WTC11 (cell line): Measurements from ENCODE around the gene ALMS1. TPM values are rescaled to one million over a fixed set of nuclear protein-coding genes. Genes with fewer than 3 reads are reported as not detected.
"Not testable (repeated sequence)": the region's sequence is repeated elsewhere in the genome, so short reads cannot be mapped to it uniquely, and the experiment has no call there.

Experiments used
- ATAC-seq: fragments of 200-7000 bp; cut with Tn5 transposase; 2 replicates; pipeline ENCODE4 v1.10.0; 2021; ENCODE audit warnings: mild to moderate bottlenecking, moderate library complexity
- CTCF ChIA-PET: fragments of 300-600 bp; sonication (Branson Sonifier 250); formaldehyde crosslinking; loops from one replicate; lab custom pipeline; 2021; ENCODE audit warnings: antibody characterized with exemption; lab: Charles Lee
- POLR2A ChIA-PET: fragments of 350-600 bp; sonication (Branson Sonifier 250); formaldehyde crosslinking; loops from one replicate; lab custom pipeline; 2021; ENCODE audit warnings: antibody characterized with exemption; lab: Charles Lee
- DNase-seq: peaks from one replicate; pipeline ENCODE4 v3.0.0; 2021; ENCODE audit warnings: low spot score
- H3K27ac Mint-ChIP-seq: 2 replicates; pipeline ENCODE4 v1.8.0; 2021; ENCODE audit warnings: mixed read lengths
- H3K27me3 Mint-ChIP-seq: 2 replicates; pipeline ENCODE4 v1.8.0; 2021; ENCODE audit warnings: low read depth, mild to moderate bottlenecking, moderate library complexity, mixed read lengths
- H3K36me3 Mint-ChIP-seq: 2 replicates; pipeline ENCODE4 v1.8.0; 2021; ENCODE audit warnings: mixed read lengths
- H3K4me1 Mint-ChIP-seq: 2 replicates; pipeline ENCODE4 v1.8.0; 2022; ENCODE audit warnings: mixed read lengths
- H3K4me3 Mint-ChIP-seq: 2 replicates; pipeline ENCODE4 v1.8.0; 2021; ENCODE audit warnings: mild to moderate bottlenecking, moderate library complexity, mixed read lengths
- H3K9me3 Mint-ChIP-seq: 2 replicates; pipeline ENCODE4 v1.8.0; 2021; ENCODE audit warnings: mixed read lengths
- CREB1 ChIP-seq: sonication (generic); formaldehyde crosslinking; IDR thresholded peaks from 2 replicates; pipeline ENCODE4 v1.8.0; 2023; ENCODE audit warnings: mild to moderate bottlenecking, missing genetic modification reagents
- ESRRA ChIP-seq: sonication (generic); formaldehyde crosslinking; IDR thresholded peaks from 2 replicates; pipeline ENCODE4 v1.8.1; 2022; ENCODE audit warnings: mild to moderate bottlenecking, missing genetic modification reagents, borderline replicate concordance
- FOXJ3 ChIP-seq: sonication (generic); formaldehyde crosslinking; IDR thresholded peaks from 2 replicates; pipeline ENCODE4 v1.9.0; 2021; ENCODE audit warnings: missing genetic modification reagents, mild to moderate bottlenecking, borderline replicate concordance
- FOXK1 ChIP-seq: sonication (generic); formaldehyde crosslinking; IDR thresholded peaks from 2 replicates; pipeline ENCODE4 v1.8.0; 2022; ENCODE audit warnings: mild to moderate bottlenecking, moderate library complexity, missing genetic modification reagents
- FOXP1 ChIP-seq: sonication (generic); formaldehyde crosslinking; IDR thresholded peaks from 2 replicates; pipeline ENCODE4 v1.8.0; 2022; ENCODE audit warnings: missing genetic modification reagents, mild to moderate bottlenecking, moderate library complexity, borderline replicate concordance
- GABPB1 ChIP-seq: sonication (generic); formaldehyde crosslinking; IDR thresholded peaks from 2 replicates; pipeline ENCODE4 v1.8.1; 2023; ENCODE audit warnings: mild to moderate bottlenecking, missing genetic modification reagents
- JAZF1 ChIP-seq: fragments of 250-450 bp; sonication (Bioruptor Pico); IDR thresholded peaks from 2 replicates; pipeline ENCODE4 v1.9.0; 2021; ENCODE audit warnings: moderate library complexity, mild to moderate bottlenecking, inconsistent platforms
- JUN ChIP-seq: sonication (generic); formaldehyde crosslinking; IDR thresholded peaks from 2 replicates; pipeline ENCODE4 v1.8.0; 2023; ENCODE audit warnings: mild to moderate bottlenecking, missing genetic modification reagents
- NFYB ChIP-seq: sonication (generic); formaldehyde crosslinking; conservative IDR thresholded peaks from 2 replicates; pipeline ENCODE4 v1.8.0; 2022; ENCODE audit warnings: low read depth, missing genetic modification reagents
- RELA ChIP-seq: sonication (generic); formaldehyde crosslinking; IDR thresholded peaks from 2 replicates; pipeline ENCODE4 v1.8.1; 2022; ENCODE audit warnings: missing genetic modification reagents, mild to moderate bottlenecking, borderline replicate concordance
- RORB ChIP-seq: fragments of 250-450 bp; sonication (Bioruptor Pico); IDR thresholded peaks from 2 replicates; pipeline ENCODE4 v1.9.0; 2021; ENCODE audit warnings: mild to moderate bottlenecking
- ZBTB21 ChIP-seq: sonication (generic); formaldehyde crosslinking; IDR thresholded peaks from 2 replicates; pipeline ENCODE4 v1.8.1; 2023; ENCODE audit warnings: mild to moderate bottlenecking, missing genetic modification reagents, borderline replicate concordance
- ZNF121 ChIP-seq: sonication (generic); formaldehyde crosslinking; IDR thresholded peaks from 2 replicates; pipeline ENCODE4 v1.8.0; 2023; ENCODE audit warnings: missing genetic modification reagents
- ZNF219 ChIP-seq: sonication (generic); formaldehyde crosslinking; IDR thresholded peaks from 2 replicates; pipeline ENCODE4 v1.8.0; 2023; ENCODE audit warnings: missing genetic modification reagents, mild to moderate bottlenecking, borderline replicate concordance
- ZNF232 ChIP-seq: sonication (generic); formaldehyde crosslinking; IDR thresholded peaks from 2 replicates; pipeline ENCODE4 v1.8.0; 2022; ENCODE audit warnings: mild to moderate bottlenecking, missing genetic modification reagents
- ZNF263 ChIP-seq: sonication (generic); formaldehyde crosslinking; IDR thresholded peaks from 2 replicates; pipeline ENCODE4 v1.8.1; 2022; ENCODE audit warnings: low read depth, mild to moderate bottlenecking, moderate library complexity, missing genetic modification reagents
- ZNF423 ChIP-seq: fragments of 250-450 bp; sonication (Bioruptor Pico); IDR thresholded peaks from 2 replicates; pipeline ENCODE4 v2.1.2; 2022; ENCODE audit warnings: mild to moderate bottlenecking, moderate library complexity
- total RNA-seq: library from RNA; stranded (reverse); gene quantifications from 3 replicates; pipeline ENCODE4 v1.2.3, GENCODE V29; 2021
- TF ChIP-seq, protein P1 (sequence below): sonication (generic); formaldehyde crosslinking; IDR thresholded peaks from 2 replicates; pipeline ENCODE4 v1.8.0; 2022; ENCODE audit warnings: mild to moderate bottlenecking, missing genetic modification reagents
- TF ChIP-seq, protein P2 (sequence below): fragments of 250-450 bp; sonication (Bioruptor Pico); IDR thresholded peaks from 2 replicates; pipeline ENCODE4 v1.9.0; 2021; ENCODE audit warnings: mild to moderate bottlenecking, borderline replicate concordance
- TF ChIP-seq, protein P3 (sequence below): sonication (generic); formaldehyde crosslinking; IDR thresholded peaks from 2 replicates; pipeline ENCODE4 v1.8.1; 2023; ENCODE audit warnings: mild to moderate bottlenecking, moderate library complexity, missing genetic modification reagents

ALMS1 gene
- total RNA-seq, 1 experiment from 2014 or later = 37.3 TPM

DNA sequence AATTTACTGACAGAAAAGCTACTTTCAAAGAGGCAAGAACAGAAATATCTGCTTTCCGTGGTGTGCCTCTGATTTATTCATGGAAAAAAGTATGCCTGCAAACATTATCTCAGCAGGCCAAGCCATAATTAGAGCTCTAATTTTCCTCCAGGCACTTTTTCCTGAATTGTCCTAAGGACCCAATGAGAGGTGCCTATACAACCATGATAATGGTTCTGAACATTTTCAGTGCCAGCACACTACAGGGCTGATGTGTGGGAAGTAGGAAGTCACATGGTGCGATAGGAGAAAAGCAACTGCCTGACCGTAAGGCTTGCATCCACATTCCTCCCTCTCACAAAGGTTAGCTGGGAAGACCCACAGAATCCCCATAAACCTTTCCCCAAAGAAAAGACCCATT lies 46.4 kb upstream of the ALMS1 start:
- Mint-ChIP-seq H3K27ac (no peak overlapping the region), H3K27me3 (peaks cover 10% of the 10 kb centered on the region; the same call in 1 of the 2 replicates), H3K9me3 (peaks cover 3% of the 10 kb centered on the region; the same call in 1 of the 2 replicates), H3K4me3 (no peak overlapping the region), H3K36me3 (no peaks in the 10 kb centered on the region), H3K4me1 (no peaks in the 10 kb centered on the region)
- ChIA-PET CTCF (no interaction called here), POLR2A (no interaction called here)
- no peak for DNase-seq
- peak; percentile 72 for ATAC-seq
- TF ChIP-seq, protein P1, sequence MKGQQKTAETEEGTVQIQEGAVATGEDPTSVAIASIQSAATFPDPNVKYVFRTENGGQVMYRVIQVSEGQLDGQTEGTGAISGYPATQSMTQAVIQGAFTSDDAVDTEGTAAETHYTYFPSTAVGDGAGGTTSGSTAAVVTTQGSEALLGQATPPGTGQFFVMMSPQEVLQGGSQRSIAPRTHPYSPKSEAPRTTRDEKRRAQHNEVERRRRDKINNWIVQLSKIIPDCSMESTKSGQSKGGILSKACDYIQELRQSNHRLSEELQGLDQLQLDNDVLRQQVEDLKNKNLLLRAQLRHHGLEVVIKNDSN (CRISPR knock-in tag) = peak; percentile 44; the same call in 1 of the 2 replicates
- TF ChIP-seq FOXJ3 (CRISPR knock-in tag) = no peak

DNA sequence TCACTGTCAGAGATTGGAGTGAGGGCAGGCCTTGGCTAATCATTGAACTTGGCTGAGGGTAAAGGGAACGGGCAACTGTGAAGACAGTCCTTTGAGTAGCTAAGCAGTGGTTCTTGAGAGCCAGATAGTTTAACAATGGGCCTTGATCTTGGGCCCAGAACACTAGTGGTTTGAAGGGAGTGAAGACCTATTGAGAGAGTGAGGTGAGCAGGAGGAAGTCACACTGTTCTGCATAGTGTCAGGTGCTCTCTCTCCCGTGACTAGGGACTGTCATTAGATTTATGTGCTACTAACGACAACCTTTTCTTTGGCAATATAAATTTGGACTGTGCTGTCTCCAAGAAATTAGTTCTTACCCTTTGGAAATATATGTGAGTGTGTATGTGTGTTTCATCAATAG lies 44.6 kb upstream of the ALMS1 start:
- ATAC-seq (no peak), DNase-seq (no peak)
- CTCF ChIA-PET = interaction anchor here (1.0 kb wide), 1 partner anchor 19 kb away, joined by 4 read pairs; no protein-coding TSS in a partner anchor
- peaks cover 12% of the 10 kb centered on the region for H3K27me3 Mint-ChIP-seq
- no peak overlapping the region for H3K4me3 Mint-ChIP-seq
- no peak overlapping the region for H3K27ac Mint-ChIP-seq
- no peaks in the 10 kb centered on the region for H3K36me3 Mint-ChIP-seq
- TF ChIP-seq ZNF263 (no peak), JUN (CRISPR knock-in tag) (no peak), JAZF1 (no peak), NFYB (CRISPR knock-in tag) (no peak), ZNF423 (no peak), GABPB1 (CRISPR knock-in tag) (no peak), RORB (CRISPR knock-in tag) (no peak), ESRRA (CRISPR knock-in tag) (no peak)
- no peaks in the 10 kb centered on the region for H3K4me1 Mint-ChIP-seq
- H3K9me3 Mint-ChIP-seq = no peaks in the 10 kb centered on the region
- POLR2A ChIA-PET = interaction anchor here (1.0 kb wide), 1 partner anchor 45 kb away, joined by 3 read pairs; the partner anchor contains the start of gene ALMS1

DNA sequence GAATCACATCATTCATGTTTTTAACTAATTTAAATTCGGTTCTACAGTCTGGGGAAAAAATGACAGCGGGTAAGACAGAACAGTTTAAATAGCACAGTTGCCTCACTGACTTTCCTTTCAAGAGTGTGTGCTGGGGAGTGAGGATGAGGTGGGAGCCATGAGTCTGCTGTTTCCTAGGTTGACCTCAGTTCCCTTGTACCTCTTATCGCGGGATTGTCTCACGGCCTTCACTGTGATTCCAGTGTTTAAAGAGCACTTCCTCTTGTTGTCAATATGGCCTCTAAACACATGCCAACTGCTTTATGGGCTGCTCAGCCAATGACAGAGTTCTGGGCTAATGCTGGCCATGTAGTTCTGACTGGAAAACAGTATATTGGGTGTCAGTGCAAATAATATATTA lies 41.6 kb upstream of the ALMS1 start:
- H3K27me3 Mint-ChIP-seq = peaks cover 18% of the 10 kb centered on the region
- no peak for DNase-seq
- H3K9me3 Mint-ChIP-seq = no peaks in the 10 kb centered on the region
- no peak overlapping the region for H3K4me3 Mint-ChIP-seq
- no peaks in the 10 kb centered on the region for H3K36me3 Mint-ChIP-seq
- ChIA-PET CTCF (interaction anchor here (1.4 kb wide), 1 partner anchor 16 kb away, joined by 3 read pairs; no protein-coding TSS in a partner anchor), POLR2A (no interaction called here)
- no peak overlapping the region for H3K27ac Mint-ChIP-seq
- no peaks in the 10 kb centered on the region for H3K4me1 Mint-ChIP-seq
- no peak for ATAC-seq
- TF ChIP-seq CREB1 (CRISPR knock-in tag) (no peak), ZNF219 (no peak), ZNF263 (no peak), FOXK1 (CRISPR knock-in tag) (no peak), RELA (no peak), ZNF121 (CRISPR knock-in tag) (no peak), ZNF232 (CRISPR knock-in tag) (no peak), FOXP1 (CRISPR knock-in tag) (no peak), ZBTB21 (CRISPR knock-in tag) (no peak)
- TF ChIP-seq, protein P2, sequence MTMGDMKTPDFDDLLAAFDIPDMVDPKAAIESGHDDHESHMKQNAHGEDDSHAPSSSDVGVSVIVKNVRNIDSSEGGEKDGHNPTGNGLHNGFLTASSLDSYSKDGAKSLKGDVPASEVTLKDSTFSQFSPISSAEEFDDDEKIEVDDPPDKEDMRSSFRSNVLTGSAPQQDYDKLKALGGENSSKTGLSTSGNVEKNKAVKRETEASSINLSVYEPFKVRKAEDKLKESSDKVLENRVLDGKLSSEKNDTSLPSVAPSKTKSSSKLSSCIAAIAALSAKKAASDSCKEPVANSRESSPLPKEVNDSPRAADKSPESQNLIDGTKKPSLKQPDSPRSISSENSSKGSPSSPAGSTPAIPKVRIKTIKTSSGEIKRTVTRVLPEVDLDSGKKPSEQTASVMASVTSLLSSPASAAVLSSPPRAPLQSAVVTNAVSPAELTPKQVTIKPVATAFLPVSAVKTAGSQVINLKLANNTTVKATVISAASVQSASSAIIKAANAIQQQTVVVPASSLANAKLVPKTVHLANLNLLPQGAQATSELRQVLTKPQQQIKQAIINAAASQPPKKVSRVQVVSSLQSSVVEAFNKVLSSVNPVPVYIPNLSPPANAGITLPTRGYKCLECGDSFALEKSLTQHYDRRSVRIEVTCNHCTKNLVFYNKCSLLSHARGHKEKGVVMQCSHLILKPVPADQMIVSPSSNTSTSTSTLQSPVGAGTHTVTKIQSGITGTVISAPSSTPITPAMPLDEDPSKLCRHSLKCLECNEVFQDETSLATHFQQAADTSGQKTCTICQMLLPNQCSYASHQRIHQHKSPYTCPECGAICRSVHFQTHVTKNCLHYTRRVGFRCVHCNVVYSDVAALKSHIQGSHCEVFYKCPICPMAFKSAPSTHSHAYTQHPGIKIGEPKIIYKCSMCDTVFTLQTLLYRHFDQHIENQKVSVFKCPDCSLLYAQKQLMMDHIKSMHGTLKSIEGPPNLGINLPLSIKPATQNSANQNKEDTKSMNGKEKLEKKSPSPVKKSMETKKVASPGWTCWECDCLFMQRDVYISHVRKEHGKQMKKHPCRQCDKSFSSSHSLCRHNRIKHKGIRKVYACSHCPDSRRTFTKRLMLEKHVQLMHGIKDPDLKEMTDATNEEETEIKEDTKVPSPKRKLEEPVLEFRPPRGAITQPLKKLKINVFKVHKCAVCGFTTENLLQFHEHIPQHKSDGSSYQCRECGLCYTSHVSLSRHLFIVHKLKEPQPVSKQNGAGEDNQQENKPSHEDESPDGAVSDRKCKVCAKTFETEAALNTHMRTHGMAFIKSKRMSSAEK = no peak
- TF ChIP-seq, protein P3, sequence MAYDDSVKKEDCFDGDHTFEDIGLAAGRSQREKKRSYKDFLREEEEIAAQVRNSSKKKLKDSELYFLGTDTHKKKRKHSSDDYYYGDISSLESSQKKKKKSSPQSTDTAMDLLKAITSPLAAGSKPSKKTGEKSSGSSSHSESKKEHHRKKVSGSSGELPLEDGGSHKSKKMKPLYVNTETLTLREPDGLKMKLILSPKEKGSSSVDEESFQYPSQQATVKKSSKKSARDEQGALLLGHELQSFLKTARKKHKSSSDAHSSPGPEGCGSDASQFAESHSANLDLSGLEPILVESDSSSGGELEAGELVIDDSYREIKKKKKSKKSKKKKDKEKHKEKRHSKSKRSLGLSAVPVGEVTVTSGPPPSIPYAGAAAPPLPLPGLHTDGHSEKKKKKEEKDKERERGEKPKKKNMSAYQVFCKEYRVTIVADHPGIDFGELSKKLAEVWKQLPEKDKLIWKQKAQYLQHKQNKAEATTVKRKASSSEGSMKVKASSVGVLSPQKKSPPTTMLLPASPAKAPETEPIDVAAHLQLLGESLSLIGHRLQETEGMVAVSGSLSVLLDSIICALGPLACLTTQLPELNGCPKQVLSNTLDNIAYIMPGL (CRISPR knock-in tag) = no peak

DNA sequence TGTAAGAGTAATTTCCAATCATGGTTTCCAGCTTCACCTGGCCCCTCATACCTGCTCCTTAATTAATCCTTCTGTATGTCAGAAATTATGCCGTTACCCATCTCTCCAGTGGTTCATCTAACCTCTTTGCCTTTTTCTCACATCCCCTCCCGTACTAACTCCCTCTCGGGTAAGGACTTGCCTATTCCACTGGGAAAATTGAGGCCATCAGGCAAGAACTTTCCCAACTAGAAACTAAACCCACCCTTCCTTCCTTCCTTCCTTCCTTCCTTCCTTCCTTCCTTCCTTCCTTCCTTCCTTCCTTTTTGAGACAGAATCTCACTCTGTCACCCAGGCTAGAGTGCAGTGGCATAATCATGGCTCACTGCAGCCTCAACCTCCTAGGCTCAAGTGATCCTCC lies 40.9 kb upstream of the ALMS1 start:
- H3K27me3 Mint-ChIP-seq = peaks cover 18% of the 10 kb centered on the region
- DNase-seq, POLR2A ChIA-PET, CTCF ChIA-PET, H3K36me3 Mint-ChIP-seq, H3K4me3 Mint-ChIP-seq, ATAC-seq, H3K27ac Mint-ChIP-seq, H3K9me3 Mint-ChIP-seq, H3K4me1 Mint-ChIP-seq: not testable (repeated sequence)
